GM10847 (cell line): ENCODE results near the gene TRIM2.

Experiments
- POLR2A ChIP-seq: IDR thresholded peaks from 2 replicates; pipeline ENCODE4 v1.6.1; 2011; ENCODE audit not compliant: insufficient read length; ENCODE audit errors: extremely low read depth

TRIM2 gene

DNA sequence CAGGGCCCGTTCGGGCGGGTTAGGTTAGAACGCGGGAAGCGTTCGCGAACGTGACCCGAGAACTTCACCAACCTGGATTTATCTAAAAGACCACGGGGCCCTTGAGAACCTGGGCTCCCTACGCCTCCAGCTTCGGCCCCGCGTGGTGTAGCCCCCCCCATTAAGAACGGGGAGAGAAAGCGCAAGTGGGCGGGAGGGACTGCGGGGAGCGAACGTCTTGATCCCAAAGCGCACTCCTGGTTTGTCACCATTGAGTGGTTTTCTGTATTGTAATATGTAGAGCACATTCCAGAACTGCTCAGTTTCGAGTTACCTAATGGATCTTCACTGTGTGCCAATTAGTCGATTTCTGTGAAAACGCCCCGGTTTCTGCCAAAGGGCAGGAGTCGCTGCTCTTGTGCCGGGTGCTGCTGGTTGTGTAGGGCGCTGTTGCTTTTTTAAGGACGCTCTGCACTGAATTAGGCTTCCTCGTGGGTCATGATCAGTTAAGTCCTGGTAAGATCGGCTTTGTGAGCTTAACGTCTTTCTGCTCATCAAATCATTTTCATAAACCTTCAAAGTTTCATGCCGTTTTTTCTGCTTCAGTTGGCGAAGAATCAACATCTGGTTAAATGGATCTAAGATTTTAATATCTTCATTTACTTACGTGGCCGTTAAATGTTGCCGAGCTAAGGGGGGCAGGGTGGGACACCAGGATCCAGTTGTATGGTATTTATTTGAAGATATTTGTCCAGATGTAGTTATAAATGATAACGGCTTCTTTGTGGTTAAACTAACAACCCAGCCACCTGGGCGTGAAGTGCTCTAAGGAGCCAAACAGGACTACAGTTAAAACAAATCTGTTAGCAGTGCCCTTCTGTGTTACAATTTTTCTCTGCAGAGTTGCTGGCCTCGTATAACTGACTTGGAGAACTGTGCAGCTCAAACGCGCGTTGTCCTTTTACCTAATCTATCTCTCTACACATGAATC, 141.1 kb downstream of the TRIM2 start:
- TF ChIP-seq POLR2A: no peak

DNA sequence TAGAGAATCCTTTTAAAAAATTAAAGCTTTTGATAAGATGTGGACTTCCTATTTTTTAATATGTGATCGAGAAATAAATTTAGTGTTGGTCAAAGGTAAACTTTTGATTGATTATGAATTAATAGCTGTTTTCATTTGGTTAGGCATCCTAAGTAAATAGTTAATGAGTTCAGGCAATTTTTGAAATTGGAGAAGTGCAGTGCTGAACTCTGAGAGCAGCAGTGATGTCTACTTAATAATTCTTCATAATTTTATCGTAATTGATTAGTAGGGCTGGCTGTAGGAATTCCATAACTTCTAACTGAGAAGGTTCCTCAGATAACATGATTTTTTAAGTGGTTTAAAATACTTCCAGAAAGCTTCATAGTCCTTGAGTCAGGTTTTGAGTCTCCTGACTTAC, 141.8 kb downstream of the TRIM2 start:
- no peak for TF ChIP-seq POLR2A

DNA sequence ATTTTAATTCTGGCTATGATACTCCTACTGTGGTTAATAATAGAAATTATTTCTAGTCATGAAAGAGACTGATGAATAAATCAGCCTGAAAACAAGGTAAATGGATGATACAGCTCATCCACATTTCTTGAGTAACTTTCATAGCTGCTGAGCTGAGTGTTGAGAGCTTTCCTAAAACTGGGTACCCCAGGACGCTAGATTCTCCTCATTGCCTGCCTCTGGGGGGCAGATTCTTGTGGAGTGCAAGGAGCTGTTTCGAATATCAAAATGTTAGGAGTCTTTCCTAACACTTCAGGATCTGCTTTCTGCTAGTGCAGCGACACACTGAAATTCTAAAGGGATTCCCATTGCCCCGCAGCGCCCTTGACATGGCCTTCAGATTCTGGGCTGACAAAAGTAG, 142.3 kb downstream of the TRIM2 start:
- no peak for TF ChIP-seq POLR2A

DNA sequence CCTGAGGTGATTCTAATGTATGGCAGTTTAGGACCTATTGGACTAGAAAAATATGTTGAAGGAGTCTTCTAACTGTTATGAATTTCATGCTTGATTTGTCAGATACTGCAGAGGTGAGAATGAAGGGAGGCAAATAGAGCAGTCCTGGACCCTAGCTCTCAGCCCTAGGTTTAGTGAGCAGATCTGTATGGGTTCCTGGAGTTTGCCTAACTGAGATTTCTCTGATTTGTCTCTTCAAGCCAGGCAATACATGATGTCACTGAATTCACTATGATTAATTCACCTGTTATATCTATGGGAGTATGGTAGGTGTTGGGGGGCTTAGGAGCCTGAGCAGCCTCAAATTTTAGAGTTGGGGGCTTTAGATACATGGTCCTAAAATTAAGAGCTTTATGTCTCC, 142.9 kb downstream of the TRIM2 start:
- TF ChIP-seq POLR2A: no peak

DNA sequence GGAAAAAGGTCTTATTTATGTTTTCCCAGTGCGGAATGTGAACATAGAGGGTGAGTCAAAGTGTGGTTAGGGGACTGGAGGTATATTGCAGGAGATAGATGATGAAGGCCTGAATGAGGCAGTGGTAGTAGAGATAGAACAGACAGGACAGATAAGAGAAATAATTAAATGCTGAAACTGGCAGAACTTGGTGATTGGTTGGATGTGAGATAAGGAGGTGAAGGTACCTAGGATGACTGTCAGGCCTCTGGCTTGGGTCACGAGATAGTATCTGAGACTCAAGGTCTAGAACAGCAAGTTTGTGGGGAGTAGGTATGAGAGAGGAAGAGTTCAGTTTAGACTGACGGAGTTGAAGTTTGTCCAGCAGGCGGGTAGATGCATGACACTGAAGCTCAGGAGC, 143.8 kb downstream of the TRIM2 start:
- no peak for TF ChIP-seq POLR2A

DNA sequence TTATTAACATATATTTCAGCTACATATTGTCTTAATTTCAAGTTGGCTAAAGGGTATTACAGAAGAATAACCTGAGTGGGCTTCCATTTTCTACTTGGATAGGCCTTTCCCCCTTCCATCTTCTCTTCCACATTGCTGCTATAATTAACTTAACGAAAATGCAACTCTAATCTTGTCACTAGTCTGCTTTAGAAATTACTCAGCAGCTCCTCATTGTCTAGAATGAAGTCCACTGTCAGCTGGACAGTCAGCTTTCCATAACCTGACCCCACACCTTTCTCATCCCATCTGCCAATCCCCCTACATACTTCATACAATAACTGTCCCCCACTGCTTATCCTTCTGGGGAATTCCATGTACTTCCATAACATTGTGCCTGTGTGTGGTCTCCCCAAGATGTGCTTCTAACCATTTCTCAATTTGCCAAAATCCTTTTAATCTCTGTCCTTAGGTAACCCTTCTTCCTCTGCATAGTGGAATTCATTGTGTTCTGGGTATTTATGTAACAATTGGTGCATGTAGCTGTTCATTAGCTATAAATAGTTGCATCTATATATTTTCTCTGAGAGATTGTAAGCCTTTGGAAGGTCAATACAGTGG, 145.1 kb downstream of the TRIM2 start:
- no peak for TF ChIP-seq POLR2A

DNA sequence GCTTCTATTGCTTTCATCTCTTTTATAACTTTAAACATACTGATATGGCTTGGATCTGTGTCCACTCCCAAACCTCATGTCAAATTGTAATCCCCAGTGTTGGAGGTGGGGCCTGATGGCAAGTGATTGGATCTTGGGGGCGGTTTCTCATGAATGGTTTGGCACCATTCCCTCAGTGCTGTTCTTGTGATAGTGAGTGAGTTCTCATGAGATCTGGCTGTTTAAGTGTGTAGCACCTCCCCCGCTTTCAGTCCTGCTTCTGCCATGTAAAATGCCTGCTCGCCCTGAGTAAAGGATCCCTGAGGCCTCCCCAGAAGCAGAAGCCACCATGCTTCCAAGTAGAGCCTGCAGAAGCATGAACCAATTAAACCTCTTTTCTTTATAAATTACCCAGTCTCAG, 157.9 kb downstream of the TRIM2 start:
- TF ChIP-seq POLR2A: no peak

DNA sequence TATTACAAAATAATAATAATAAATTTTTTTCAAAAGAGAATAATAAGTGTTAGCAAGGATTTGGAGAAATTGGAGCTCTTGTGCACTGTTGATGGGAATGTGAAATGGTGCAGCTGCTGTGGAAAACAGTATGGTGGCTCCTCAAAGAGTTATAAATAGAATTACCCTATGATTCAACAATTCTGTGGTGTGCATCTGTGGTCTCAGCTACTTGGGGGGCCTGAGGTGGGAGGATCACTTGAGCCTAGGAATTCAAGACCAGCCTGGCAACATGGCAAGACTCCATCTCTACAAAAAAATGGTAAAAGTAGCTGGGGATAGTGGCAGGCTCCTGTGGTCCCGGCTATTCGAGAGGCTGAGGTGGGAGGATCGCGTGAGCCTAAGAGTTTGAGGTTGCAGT, 159.8 kb downstream of the TRIM2 start:
- no peak for TF ChIP-seq POLR2A

DNA sequence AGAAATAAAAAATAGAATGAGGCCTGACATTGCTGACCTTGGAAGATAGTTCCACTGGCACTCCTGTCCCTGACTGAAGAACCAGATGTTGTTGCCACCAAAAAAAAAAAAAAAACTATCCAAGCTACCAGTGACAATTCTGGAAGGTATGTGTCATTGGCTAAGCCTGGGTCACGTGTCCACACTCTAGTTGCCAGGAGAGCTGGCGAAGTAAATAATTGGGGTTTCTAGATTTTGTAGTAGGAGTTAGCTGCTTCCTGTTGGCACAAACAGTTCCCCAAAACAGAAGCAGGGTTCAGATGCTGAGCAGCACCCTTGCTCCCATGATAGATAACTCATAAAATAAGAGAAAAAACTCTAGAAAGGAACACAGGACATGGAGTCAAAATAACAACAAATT, 160.8 kb downstream of the TRIM2 start:
- TF ChIP-seq POLR2A: no peak

DNA sequence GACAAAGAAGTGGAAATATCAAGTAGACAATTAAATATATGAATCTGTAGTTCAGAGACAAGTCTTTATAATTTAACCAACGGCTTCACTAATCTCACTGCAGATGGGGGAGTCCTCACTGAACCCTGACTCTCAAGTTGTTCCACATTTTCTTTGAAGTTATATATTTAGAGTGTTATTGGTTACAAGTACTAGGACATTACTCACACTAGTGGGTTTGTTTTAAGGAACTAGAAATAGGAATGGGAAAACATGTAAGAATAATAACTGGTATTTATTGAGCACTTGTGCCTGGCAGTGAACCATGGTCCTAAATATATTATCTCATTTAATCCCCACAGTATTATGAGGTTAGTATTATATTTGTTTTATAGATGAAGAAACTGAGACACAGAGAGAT, 162.2 kb downstream of the TRIM2 start:
- no peak for TF ChIP-seq POLR2A

DNA sequence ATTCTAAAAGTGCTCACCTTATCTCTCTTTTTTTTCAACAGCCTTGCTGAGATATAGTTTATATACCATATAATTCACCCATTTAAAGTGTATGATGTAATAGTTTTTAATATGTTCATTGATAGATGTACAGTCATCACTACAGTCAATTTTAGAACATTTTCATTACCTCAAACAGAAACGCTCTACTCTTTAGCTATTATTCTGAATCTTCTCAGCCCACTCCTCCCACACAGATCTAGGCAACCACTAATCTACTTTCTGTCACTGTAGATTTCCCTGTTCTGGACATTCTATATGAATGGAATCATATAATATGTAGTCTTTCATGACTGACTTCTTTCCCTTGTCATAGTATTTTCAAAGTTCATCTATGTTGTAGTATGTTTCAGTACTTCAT, 162.8 kb downstream of the TRIM2 start:
- no peak for TF ChIP-seq POLR2A

DNA sequence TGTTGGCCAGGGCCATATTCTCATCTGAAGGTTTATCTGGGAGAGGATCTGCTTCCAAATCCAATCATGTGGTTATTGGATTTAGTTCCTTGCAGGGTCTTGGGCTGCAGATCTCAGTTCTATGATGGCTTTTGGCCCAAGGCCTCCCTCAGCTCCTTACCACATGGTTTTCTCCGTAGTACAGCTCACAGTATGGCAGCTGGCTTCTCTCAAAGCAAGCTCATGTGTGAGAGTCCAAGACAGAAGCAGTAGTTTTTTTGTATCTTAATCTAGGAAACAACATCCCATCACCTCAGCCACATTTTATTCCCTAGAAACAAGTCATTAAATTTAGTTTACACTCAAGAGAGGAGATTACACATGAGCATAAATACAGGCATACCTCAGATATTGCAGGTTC, 164.8 kb downstream of the TRIM2 start:
- no peak for TF ChIP-seq POLR2A

DNA sequence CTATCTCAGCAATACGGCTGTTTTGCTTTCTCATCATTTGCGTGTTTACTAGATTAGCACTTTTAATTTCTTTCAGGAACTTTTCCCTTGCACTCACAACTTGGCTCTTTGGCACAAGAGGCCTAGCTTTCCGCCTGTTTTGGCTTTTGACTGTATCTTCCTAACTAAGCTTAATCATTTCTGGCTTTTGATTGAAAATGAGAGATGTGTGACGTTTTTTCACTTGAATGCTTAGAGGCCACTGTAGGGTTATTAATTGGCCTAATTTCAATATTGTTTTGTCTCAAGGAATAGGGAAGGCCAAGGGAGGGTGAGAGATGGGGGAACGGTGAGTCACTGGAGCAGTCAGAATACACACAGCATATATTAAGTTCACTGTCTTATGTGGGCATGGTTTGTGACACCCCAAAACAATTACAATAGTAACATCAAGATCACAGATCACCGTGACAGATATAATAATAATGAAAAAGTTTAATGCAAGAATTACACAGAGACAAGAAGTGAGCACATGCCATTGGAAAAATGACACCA, 167.5 kb downstream of the TRIM2 start:
- no peak for TF ChIP-seq POLR2A

DNA sequence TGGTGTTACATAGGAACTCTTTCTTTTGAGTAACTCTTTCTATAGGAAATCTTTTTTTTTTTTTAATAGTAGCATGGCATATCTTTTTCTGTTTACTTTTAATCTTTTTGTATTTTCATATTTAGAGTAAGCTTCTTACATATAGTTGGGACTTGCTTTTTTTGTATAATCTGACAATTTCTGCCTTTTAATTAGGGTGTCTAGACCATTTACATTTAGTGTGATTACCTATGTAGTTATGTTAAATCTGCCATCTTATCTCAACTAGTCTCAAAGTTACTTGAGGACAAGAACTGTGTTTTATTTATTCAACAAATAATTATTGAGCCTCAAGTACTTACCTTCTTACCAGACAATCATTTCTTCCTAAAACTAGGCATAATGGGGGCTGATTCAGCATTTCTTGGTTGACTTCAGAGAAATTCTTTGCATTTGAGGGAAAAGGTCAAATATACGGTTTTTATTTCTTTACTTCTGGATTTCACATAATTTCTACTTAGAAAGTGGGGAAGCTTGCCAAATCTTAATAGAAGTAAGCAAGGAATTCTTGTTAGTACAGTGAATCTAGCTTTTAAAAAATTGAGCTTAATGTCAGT, 168.8 kb downstream of the TRIM2 start:
- TF ChIP-seq POLR2A: no peak

DNA sequence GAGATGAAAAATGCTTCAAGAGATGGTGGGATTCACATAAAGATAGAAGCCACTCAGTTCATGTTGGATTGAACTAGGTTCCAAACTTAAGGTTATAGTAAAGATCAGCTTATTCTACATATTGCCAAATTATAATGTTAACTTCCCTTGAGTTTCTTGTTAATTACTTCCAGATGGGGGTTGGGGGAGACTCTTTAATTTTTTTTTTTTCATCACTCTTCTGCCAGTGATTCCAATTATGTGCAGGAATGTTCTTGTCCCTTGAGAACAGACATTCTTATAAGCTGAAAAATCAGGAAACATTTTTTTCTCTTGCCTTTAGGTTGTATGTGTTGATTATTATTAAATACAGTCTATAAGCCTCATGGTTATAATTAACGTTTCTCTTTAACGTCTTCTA, 170.2 kb downstream of the TRIM2 start:
- TF ChIP-seq POLR2A: no peak

DNA sequence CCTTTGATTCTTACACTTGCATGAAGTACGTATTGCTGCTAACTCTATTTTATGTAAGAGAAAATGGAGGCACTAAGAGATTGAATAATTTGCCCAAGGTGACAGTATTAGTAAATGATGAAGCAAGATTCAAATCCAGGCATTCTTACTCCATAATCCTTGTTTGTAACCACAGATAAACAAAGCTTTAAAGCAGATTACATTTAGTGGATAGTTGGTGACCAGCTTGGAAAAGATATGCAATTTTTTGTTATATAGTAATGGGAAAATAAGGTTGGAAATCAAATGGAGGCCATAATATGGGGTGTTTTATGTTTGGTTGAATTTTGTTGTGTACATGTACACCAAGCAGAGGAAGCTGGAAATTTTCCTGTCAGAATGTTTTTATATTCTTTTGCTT, 171.1 kb downstream of the TRIM2 start:
- no peak for TF ChIP-seq POLR2A
